ENCODE results near the gene KLHL25. TPM values are rescaled to one million over a fixed set of nuclear protein-coding genes. Genes with fewer than 3 reads are reported as not detected.
A peak's percentile ranks its signal among the peaks of the same experiment; 100 is the strongest.

Gene KLHL25
- total RNA-seq, 1 donor from 2014 or later: 4.0 TPM

DNA sequence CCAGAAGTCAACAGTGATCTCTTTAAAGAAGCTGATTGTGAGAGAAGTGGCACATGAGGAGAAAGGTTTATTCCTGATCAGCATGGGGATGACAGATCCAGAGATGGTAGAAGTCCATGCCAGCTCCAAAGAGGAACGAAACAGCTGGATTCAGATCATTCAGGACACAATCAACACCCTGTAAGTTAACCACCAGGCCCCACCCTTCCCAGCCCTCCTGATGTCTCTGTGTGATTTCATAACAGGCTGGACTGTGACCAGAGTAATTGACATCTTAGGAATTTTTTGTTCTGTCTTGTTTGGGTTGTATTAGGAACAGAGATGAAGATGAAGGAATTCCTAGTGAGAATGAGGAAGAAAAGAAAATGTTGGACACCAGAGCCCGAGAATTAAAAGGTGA lies 67.7 kb downstream of the KLHL25 start:
- peaks cover 92% of the 10 kb centered on the region for H3K36me3 ChIP-seq
- H3K27me3 ChIP-seq (ENCODE audit: low read depth): no peaks in the 10 kb centered on the region
- TF ChIP-seq, protein P1, sequence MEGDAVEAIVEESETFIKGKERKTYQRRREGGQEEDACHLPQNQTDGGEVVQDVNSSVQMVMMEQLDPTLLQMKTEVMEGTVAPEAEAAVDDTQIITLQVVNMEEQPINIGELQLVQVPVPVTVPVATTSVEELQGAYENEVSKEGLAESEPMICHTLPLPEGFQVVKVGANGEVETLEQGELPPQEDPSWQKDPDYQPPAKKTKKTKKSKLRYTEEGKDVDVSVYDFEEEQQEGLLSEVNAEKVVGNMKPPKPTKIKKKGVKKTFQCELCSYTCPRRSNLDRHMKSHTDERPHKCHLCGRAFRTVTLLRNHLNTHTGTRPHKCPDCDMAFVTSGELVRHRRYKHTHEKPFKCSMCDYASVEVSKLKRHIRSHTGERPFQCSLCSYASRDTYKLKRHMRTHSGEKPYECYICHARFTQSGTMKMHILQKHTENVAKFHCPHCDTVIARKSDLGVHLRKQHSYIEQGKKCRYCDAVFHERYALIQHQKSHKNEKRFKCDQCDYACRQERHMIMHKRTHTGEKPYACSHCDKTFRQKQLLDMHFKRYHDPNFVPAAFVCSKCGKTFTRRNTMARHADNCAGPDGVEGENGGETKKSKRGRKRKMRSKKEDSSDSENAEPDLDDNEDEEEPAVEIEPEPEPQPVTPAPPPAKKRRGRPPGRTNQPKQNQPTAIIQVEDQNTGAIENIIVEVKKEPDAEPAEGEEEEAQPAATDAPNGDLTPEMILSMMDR (IDR thresholded peaks at IDR 0.05; ENCODE audit: borderline replicate concordance): no peak
- H3K27ac ChIP-seq (replicated peaks): peak overlapping the region; percentile 88
- intact Hi-C loops (cut with micrococcal nuclease): no loop called here
- no peak overlapping the region for H3K4me3 ChIP-seq
- no peak for DNase-seq
- peaks cover 74% of the 10 kb centered on the region for H3K4me1 ChIP-seq
- H3K9me3 ChIP-seq (replicated peaks): no peaks in the 10 kb centered on the region

DNA sequence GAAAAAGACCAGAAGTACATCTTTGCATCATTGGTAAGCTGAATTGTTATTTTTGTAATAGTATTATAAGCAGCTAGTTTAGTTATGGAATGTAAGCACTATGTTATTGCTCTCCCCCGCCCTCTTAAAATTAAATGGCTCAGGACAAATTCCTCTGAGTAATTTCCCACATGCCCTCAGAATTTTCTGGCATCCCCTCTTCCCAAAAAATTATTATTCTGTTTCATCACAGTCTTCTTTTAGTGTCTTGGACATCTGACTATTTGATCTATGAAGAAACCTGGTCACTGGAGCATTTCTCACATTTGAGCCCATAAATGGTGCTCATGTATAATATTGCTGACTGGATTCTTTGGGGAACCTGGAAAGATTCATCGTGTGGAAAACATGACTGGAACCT lies 68.3 kb downstream of the KLHL25 start:
- Histone ChIP-seq H3K9me3 (replicated peaks) (no peaks in the 10 kb centered on the region), H3K27ac (replicated peaks) (peak overlapping the region; percentile 88), H3K36me3 (peaks cover 92% of the 10 kb centered on the region), H3K27me3 (ENCODE audit: low read depth) (no peaks in the 10 kb centered on the region), H3K4me1 (peaks cover 80% of the 10 kb centered on the region), H3K4me3 (peak overlapping the region; percentile 48)
- TF ChIP-seq, protein P1 (IDR thresholded peaks at IDR 0.05; ENCODE audit: borderline replicate concordance): no peak
- intact Hi-C loops (cut with micrococcal nuclease): no loop called here
- no peak for DNase-seq

DNA sequence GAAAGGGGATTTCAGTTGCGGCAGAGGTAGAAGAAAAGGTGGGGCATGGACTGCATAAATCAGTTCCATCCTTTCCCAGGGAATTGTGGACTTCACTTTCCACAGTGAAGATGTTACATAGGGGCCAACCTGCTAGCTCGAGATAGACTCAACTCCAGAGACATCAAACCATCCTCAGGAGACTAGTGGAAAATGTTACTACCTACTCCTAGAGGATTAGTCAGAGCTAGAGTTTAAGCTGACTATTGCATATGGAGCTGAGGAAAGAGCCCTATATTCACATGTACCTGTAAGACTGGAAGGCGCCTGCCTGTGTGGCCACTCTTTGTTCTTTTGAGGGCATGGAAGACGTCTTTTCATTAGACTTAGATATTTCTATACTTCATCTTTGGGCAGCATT lies 69.2 kb downstream of the KLHL25 start:
- no peak for DNase-seq
- Histone ChIP-seq H3K27me3 (ENCODE audit: low read depth) (no peaks in the 10 kb centered on the region), H3K36me3 (peaks cover 92% of the 10 kb centered on the region), H3K4me3 (peak overlapping the region; percentile 48), H3K4me1 (peaks cover 86% of the 10 kb centered on the region), H3K9me3 (replicated peaks) (no peaks in the 10 kb centered on the region), H3K27ac (replicated peaks) (peak overlapping the region; percentile 88)
- intact Hi-C loops (cut with micrococcal nuclease): no loop called here
- TF ChIP-seq, protein P1 (IDR thresholded peaks at IDR 0.05; ENCODE audit: borderline replicate concordance): no peak

DNA sequence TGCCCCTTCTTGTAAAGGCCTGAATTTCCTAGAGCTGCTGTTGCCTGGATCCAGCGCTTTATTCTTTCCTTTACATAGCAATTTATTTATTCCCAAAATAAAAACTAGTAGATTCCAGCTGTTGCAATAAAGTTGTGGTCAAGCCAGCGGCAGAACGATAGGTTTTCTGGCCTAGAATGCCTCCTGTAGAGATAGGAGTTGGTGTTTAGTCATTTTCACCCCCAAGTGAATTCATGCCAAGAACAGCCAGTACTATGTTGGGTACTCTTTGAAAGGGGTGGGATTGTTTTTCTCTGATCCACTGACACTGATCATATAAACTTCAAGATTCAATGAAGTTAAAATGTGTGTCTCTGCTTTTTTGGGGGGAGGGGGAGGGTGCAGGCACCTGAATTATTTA lies 69.7 kb downstream of the KLHL25 start:
- H3K27me3 ChIP-seq (ENCODE audit: low read depth): no peaks in the 10 kb centered on the region
- intact Hi-C loops (cut with micrococcal nuclease): no loop called here
- TF ChIP-seq, protein P1 (IDR thresholded peaks at IDR 0.05; ENCODE audit: borderline replicate concordance): no peak
- H3K9me3 ChIP-seq (replicated peaks): no peaks in the 10 kb centered on the region
- peak overlapping the region; percentile 88 for H3K27ac ChIP-seq (replicated peaks)
- DNase-seq: no peak
- H3K36me3 ChIP-seq: peaks cover 95% of the 10 kb centered on the region
- peaks cover 86% of the 10 kb centered on the region for H3K4me1 ChIP-seq
- H3K4me3 ChIP-seq: peak overlapping the region; percentile 48

DNA sequence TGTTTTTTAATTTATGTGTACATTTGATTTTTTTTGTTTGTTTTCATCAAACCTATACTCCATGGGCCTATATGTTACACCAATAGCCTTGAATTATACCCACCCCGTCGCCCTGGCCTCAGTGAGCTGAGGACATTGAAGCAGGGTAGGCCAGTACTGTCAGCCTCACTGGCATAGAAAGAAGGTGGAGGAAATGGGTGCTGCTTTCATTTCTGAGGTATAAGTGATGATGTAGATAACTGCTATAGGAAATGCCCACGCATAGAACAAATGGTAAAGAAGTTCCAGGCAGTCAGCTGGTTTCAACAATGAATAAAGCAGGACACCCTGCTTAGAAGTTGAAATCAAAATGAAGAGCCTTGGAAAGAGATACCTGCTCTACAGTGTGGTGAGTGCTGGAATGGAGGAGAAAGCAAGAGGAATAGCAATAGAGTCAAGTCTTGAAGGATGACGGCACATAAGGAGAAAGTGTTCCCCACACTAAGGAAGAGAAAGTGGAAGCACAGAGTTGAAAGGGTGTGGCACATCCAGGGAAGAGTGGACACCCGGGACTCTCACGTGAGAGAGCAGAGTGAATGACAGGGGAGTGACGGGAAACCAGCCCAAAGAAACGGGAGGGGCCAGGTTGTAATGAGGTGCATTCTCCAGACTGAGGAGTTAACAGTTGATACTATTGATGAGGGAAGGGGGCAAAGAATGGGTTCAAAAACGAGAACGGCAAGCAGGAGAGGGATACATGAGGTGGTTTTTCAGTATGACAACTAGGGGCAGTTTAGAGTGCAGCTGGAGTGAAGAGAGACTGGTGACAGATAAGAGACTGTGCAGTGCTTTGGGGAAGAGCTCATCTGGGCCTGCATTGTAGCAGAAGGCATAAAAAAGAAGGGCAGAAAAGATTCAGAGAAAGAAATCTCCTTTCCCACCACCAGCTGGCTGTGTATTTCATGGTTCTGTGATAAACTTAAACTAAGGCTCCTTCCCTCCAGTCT lies 70.5 kb downstream of the KLHL25 start:
- TF ChIP-seq, protein P1 (IDR thresholded peaks at IDR 0.05; ENCODE audit: borderline replicate concordance): no peak
- Histone ChIP-seq H3K27ac (replicated peaks) (peak overlapping the region; percentile 88), H3K4me1 (peaks cover 90% of the 10 kb centered on the region), H3K9me3 (replicated peaks) (no peaks in the 10 kb centered on the region), H3K27me3 (ENCODE audit: low read depth) (no peaks in the 10 kb centered on the region), H3K36me3 (peaks cover 95% of the 10 kb centered on the region), H3K4me3 (peak overlapping the region; percentile 48)
- intact Hi-C loops (cut with micrococcal nuclease): no loop called here
- DNase-seq: no peak

All from left ventricle myocardium inferior (tissue), 1 donor.